ENCODE results near the gene LATS1.

GRCh38 chr6:149763866-149764265 lies 46.0 kb upstream of the LATS1 start:
- TF ChIP-seq CTCF (conservative IDR thresholded peaks at IDR 0.05 in 1 of 2, IDR thresholded peaks at IDR 0.05 in 1 of 2; ENCODE audit: extremely low read depth in 1 of 2, insufficient read depth in 1 of 2, low read depth in 1 of 2, low read length in 2 of 2) = no peak
- no peak for TF ChIP-seq EZH2 (IDR thresholded peaks at IDR 0.05; ENCODE audit: borderline replicate concordance, low read length)
